Psoas muscle (tissue), 8 donors: ENCODE data around the gene MIAT. TPM values are rescaled to one million over a fixed set of nuclear protein-coding genes. Genes with fewer than 3 reads are reported as not detected.

Source experiments
- ATAC-seq, 4 donors: fragments of 200-7000 bp; cut with Tn5 transposase; one replicate each; pipeline ENCODE4 v1.9.1; 2020; ENCODE audit warnings: moderate library complexity in 3 of 4, mild to moderate bottlenecking in 2 of 4
- DNase-seq, 2 donors: peaks; one replicate each; pipeline ENCODE4 v3.0.0-alpha.2; 2020
- H3K27ac ChIP-seq: fragments of 200-600 bp; one replicate; pipeline ENCODE4 v1.8.0; 2022
- H3K27me3 ChIP-seq, 3 donors: fragments of 200-600 bp in 1 of 3; one replicate each; pipeline versions ENCODE4 v1.6.1 to v1.8.0; 2013 to 2022; ENCODE audit warnings: low read length in 2 of 3, mild to moderate bottlenecking in 2 of 3, moderate library complexity in 1 of 3; ENCODE audit not compliant: insufficient read depth in 3 of 3
- H3K36me3 ChIP-seq, 2 donors: fragments of 200-600 bp in 1 of 2; one replicate each; pipeline versions ENCODE4 v1.6.1 to v1.8.0; 2013 to 2022; ENCODE audit warnings: low read depth in 1 of 2, mild to moderate bottlenecking in 1 of 2, moderate library complexity in 1 of 2; ENCODE audit not compliant: insufficient read depth in 1 of 2
- H3K4me1 ChIP-seq: fragments of 200-600 bp; one replicate; pipeline ENCODE4 v1.8.0; 2022
- H3K4me3 ChIP-seq: fragments of 200-600 bp; one replicate; pipeline ENCODE4 v1.8.0; 2022; ENCODE audit warnings: mild to moderate bottlenecking
- H3K9me3 ChIP-seq: fragments of 200-600 bp; one replicate; pipeline ENCODE4 v1.8.0; 2022
- WGBS, 3 donors: extraction: QIAGEN DNeasy Blood & Tissue Kit; methylation state at CpG; one replicate each; pipeline versions ENCODE4 v1.1.6 to v1.1.7; 2013; 5-methylcytosine and 5-hydroxymethylcytosine counted together
- intact Hi-C, 2 donors: fragments of 100-400 bp; cut with DNase I; formaldehyde crosslinking; loops; one replicate each; pipeline versions ENCODE4 v1.11.0 to v1.14.2; 2022
- polyA plus RNA-seq, 3 donors: library from polyadenylated mRNA; stranded (reverse); fragments of 200-250 nt; gene quantifications; one replicate each; pipeline ENCODE4 v1.2.3, GENCODE V29; 2013
- total RNA-seq, 4 donors: library from RNA; stranded (reverse); fragmentation: NEBNext Ultra II Directional in 2 of 4; extraction: Animal tissue kit (Norgen Biotek cat#: 25700) in 2 of 4; gene quantifications; one replicate each; pipeline versions ENCODE4 v1.2.1 to v1.2.4, GENCODE V29; 2021 to 2023
- TF ChIP-seq, protein P1 (sequence below): fragments of 200-600 bp; IDR thresholded peaks from one replicate; pipeline ENCODE4 v1.8.0; 2022; ENCODE audit warnings: antibody characterized with exemption
- donor health status: healthy with polysubstance abuse.
- donor health status: DM: no; HTN: no; CAD: no; lungs with moderate emphysema.
- donor health status: Bipolar disorder and iron deficiency.
- donor health status: healthy.
- donor health status: DM: yes; HTN: yes; CAD: no.
- donor health status: DM: no; HTN: no; CAD: no.
- donor health status: DM: no; HTN: no; CAD: no.
- donor health status: DM: yes; HTN: yes; CAD: no.

Gene MIAT
- total and polyA plus RNA-seq, 7 donors: 0.04 to 0.59 (median 0.30) TPM

DNA sequence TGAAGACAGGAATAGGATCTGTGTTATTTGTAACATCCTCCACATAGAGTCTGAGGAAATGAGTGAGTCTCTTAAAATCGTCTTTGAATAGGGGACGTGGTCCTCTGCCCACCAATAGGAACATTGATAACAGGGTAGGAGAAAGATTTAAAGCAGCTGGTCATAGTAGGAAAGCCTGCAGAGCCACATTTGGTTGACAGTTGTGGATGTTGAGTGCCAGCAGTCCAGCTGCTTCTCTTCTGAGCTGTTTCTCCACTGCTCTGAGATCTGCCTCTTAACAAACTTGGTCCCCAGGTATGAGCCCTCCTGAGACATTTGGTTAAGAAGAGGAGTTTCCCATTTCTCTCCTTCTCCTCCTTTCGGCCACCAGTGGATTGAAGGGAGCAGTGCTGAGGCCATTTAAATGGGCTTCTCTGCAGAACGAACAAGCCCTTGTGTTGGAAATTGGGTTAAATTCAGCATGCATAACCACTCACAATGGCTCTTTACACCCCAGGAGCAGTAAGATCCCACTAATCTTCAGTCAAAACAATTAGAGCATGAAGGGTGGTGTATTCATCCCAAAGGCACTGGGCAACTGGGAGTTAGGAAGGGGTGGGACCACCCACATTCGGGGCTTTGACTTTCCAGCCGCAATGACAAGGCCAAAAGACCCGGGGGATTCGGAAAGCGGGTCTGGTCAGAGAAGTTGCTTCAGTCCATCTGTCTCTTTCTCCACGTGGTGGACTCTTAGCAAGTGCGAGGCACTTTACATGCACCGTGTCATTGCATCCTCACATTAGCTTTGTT, 32.3 kb downstream of the MIAT start:
- H3K4me3 ChIP-seq: no peak overlapping the region
- TF ChIP-seq, protein P1, sequence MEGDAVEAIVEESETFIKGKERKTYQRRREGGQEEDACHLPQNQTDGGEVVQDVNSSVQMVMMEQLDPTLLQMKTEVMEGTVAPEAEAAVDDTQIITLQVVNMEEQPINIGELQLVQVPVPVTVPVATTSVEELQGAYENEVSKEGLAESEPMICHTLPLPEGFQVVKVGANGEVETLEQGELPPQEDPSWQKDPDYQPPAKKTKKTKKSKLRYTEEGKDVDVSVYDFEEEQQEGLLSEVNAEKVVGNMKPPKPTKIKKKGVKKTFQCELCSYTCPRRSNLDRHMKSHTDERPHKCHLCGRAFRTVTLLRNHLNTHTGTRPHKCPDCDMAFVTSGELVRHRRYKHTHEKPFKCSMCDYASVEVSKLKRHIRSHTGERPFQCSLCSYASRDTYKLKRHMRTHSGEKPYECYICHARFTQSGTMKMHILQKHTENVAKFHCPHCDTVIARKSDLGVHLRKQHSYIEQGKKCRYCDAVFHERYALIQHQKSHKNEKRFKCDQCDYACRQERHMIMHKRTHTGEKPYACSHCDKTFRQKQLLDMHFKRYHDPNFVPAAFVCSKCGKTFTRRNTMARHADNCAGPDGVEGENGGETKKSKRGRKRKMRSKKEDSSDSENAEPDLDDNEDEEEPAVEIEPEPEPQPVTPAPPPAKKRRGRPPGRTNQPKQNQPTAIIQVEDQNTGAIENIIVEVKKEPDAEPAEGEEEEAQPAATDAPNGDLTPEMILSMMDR: no peak
- intact Hi-C loops: no loop called here
- 62 to 68% (median 68%) methylated on average over 12 of the region's 12 CpGs for WGBS, 3 donors
- peaks cover 1% of the 10 kb centered on the region for H3K9me3 ChIP-seq
- DNase-seq (no peak), ATAC-seq (no peak)
- H3K36me3 ChIP-seq: peaks cover 0 to 5% of the 10 kb centered on the region in 2 donors
- no peaks in the 10 kb centered on the region for H3K4me1 ChIP-seq
- H3K27me3 ChIP-seq: no peaks in the 10 kb centered on the region
- H3K27ac ChIP-seq: no peak overlapping the region

DNA sequence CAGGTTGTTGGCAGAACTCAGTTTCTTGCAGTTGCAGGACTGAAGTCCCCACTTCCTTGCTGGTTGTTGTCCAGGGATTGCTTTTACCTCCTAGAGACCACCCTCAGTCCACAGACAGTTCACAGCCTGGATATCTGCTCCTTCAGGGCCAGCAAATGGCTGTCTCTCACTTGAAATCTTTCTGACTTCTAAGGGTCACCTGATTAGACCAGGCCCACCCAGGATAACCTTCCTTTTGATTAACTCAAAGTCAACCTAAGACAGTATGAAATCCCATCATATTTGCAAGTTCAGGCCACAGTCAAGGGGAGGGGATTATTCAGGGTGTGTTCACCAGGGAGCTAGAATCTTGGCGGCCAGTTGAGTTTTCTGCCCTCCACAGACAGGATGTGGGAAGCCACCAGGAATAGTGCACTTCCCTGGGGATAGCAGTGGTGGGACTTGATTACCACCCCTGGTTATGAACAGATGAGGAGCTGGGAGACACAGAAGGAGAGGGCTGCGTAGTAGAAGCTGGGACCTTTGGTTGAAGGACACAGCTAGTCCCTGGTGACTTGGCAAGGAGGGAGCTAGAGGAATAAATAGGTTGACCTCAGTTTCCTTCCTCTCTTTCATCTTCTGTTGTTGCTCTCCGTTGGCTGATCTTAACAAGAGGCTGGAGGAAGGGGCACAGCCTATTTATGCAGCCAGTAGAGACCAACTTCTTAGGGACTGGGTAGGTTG, 33.4 kb downstream of the MIAT start:
- H3K4me1 ChIP-seq: no peaks in the 10 kb centered on the region
- intact Hi-C loops: no loop called here
- WGBS, 3 donors: 58 to 74% (median 61%) methylated on average over 3 of the region's 3 CpGs
- DNase-seq (no peak), ATAC-seq (no peak)
- H3K27ac ChIP-seq: no peak overlapping the region
- no peak overlapping the region for H3K4me3 ChIP-seq
- no peaks in the 10 kb centered on the region for H3K27me3 ChIP-seq
- peaks cover 0 to 5% of the 10 kb centered on the region in 2 donors for H3K36me3 ChIP-seq
- peaks cover 3% of the 10 kb centered on the region for H3K9me3 ChIP-seq
- TF ChIP-seq, protein P1: no peak

DNA sequence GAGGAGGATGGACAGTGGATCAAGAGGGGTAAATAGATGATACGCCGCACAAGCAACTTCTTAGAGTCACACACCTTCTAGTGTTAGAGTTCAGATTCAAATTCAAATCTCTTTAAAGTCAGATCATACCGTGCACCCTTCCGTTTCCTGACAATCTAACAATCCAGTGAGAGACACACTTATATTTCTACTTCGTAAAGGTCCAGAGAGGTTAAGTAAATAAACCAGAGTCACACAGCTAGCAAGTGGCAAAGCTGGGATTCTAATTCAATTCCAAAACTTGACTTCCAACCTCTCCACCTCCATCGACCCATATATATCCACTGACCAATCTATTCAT, 34.0 kb downstream of the MIAT start:
- Histone ChIP-seq H3K36me3 (peaks cover 0 to 5% of the 10 kb centered on the region in 2 donors), H3K9me3 (peaks cover 3% of the 10 kb centered on the region), H3K4me3 (no peak overlapping the region), H3K27ac (no peak overlapping the region), H3K27me3 (no peaks in the 10 kb centered on the region), H3K4me1 (no peaks in the 10 kb centered on the region)
- no peak for ATAC-seq
- intact Hi-C loops: no loop called here
- 75 to 89% (median 87%) methylated on average over 6 of the region's 6 CpGs for WGBS, 3 donors
- no peak for DNase-seq
- TF ChIP-seq, protein P1: no peak

- H3K9me3 ChIP-seq: peaks cover 3% of the 10 kb centered on the region
- H3K27ac ChIP-seq: no peak overlapping the region
- WGBS, 3 donors: 92 to 94% (median 93%) methylated on average over 3 of the region's 3 CpGs
- ATAC-seq (no peak), DNase-seq (no peak)
- H3K4me1 ChIP-seq: no peaks in the 10 kb centered on the region
- TF ChIP-seq, protein P1: no peak
- H3K27me3 ChIP-seq: no peaks in the 10 kb centered on the region
- intact Hi-C loops: no loop called here
- H3K4me3 ChIP-seq: no peak overlapping the region
- peaks cover 0 to 5% of the 10 kb centered on the region in 2 donors for H3K36me3 ChIP-seq
These were observed 34.8 kb downstream of the MIAT start for GRCh38 chr22:26692215-26692614.
